ENCODE measurements around the gene DTWD2. TPM values are rescaled to one million over a fixed set of nuclear protein-coding genes. Genes with fewer than 3 reads are reported as not detected.

The DTWD2 gene
- total and polyA plus RNA-seq, 2 of the 4 experiments (the other 2 are of a cell fraction): 1.2 to 1.8 TPM

GRCh38 chr5:118794281-118794680, 194.1 kb downstream of the DTWD2 start:
- Histone ChIP-seq H2AK9ac (replicated peaks; ENCODE audit: low read depth, low read length, poor library complexity) (no peak overlapping the region), H2AFZ (replicated peaks; ENCODE audit: low read length, poor library complexity) (no peak overlapping the region), H2BK20ac (ENCODE audit: low read depth, low read length) (no peak overlapping the region), H3K56ac (ENCODE audit: extremely low read depth, insufficient read depth, low read length) (no peak overlapping the region), H3K23ac (ENCODE audit: low read depth, low read length) (no peak overlapping the region), H3K4ac (ENCODE audit: low read depth, low read length) (no peak overlapping the region), H3K36me3 (ENCODE audit: control insufficient read depth, insufficient read depth, low read length) (no peaks in the 10 kb centered on the region), H4K91ac (ENCODE audit: insufficient read depth, low read depth, low read length) (no peak overlapping the region), H2AK5ac (ENCODE audit: low read depth, low read length) (no peak overlapping the region), H4K20me1 (ENCODE audit: insufficient read depth, low read length) (no peaks in the 10 kb centered on the region), H4K5ac (ENCODE audit: low read depth, low read length) (no peak overlapping the region), H3K14ac (replicated peaks; ENCODE audit: low read depth, low read length) (no peak overlapping the region), H3K79me1 (ENCODE audit: low read depth in 1 of 2, low read length in 2 of 2) (no peaks in the 10 kb centered on the region), H3K18ac (ENCODE audit: low read depth, low read length) (no peak overlapping the region), H3K27ac (ENCODE audit: insufficient read depth, low read length) (no peak overlapping the region), H2BK15ac (ENCODE audit: low read depth, low read length) (no peak overlapping the region), H3K27me3 (ENCODE audit: control insufficient read depth, insufficient read depth, low read length) (no peaks in the 10 kb centered on the region), H2BK120ac (ENCODE audit: low read depth, low read length) (no peak overlapping the region), H3K9me1 (ENCODE audit: insufficient read depth, low read length) (no peaks in the 10 kb centered on the region), H3K9me3 (ENCODE audit: control insufficient read depth, insufficient read depth, low read length) (no peaks in the 10 kb centered on the region), H3K4me1 (ENCODE audit: control insufficient read depth, insufficient read depth, low read length) (no peaks in the 10 kb centered on the region), H4K8ac (ENCODE audit: low read depth in 2 of 2, low read length in 2 of 2) (no peak overlapping the region), H2BK5ac (ENCODE audit: low read depth, low read length, poor library complexity, severe bottlenecking) (no peak overlapping the region), H3K4me2 (ENCODE audit: low read depth, low read length) (no peak overlapping the region), H3K9ac (ENCODE audit: low read depth, low read length) (no peak overlapping the region), H3K4me3 (ENCODE audit: insufficient read depth, low read depth, low read length) (no peak overlapping the region)
- no peak for DNase-seq
- CTCF ChIA-PET: interaction anchor here (0.6 to 0.9 kb wide), 2 partner anchors 1447 to 1511 kb away, joined by 3 read pairs; no protein-coding TSS in a partner anchor
- dilution Hi-C loops (cut with HindIII; ENCODE audit: low sequenced_read_pairs, unreplicated experiment): no loop called here
- intact Hi-C loops (cut with micrococcal nuclease): loop anchor here (5.0 kb wide), 1 partner anchor 163 kb away; no protein-coding TSS in a partner anchor
- WGBS, 2 experiments (ENCODE audit: extremely low coverage in 2 of 2, insufficient read length in 1 of 2): no CpG with 5 or more reads among the region's 3 CpGs
- no peak for TF ChIP-seq CHD1 (IDR thresholded peaks at IDR 0.05; ENCODE audit: low read depth, low read length)
- no peak for TF ChIP-seq POLR2A (IDR thresholded peaks at IDR 0.05; ENCODE audit: low read depth, low read length)
- TF ChIP-seq RFX5 (IDR thresholded peaks at IDR 0.05; ENCODE audit: low read depth, low read length): no peak
- no peak for TF ChIP-seq MXI1 (IDR thresholded peaks at IDR 0.05; ENCODE audit: borderline replicate concordance, low read depth, low read length)
- no peak for TF ChIP-seq ELK1 (IDR thresholded peaks at IDR 0.05; ENCODE audit: borderline replicate concordance, low read depth, low read length)
- no peak for TF ChIP-seq RCOR1 (IDR thresholded peaks at IDR 0.05; ENCODE audit: insufficient replicate concordance, low read length)
- no peak for TF ChIP-seq USF2 (IDR thresholded peaks at IDR 0.05; ENCODE audit: low read depth, low read length)
- TF ChIP-seq FOS (IDR thresholded peaks at IDR 0.05; ENCODE audit: low read depth, low read length): no peak
- TF ChIP-seq MAFK (IDR thresholded peaks at IDR 0.05; ENCODE audit: low read depth, low read length): no peak
- TF ChIP-seq MAZ (IDR thresholded peaks at IDR 0.05; ENCODE audit: borderline replicate concordance, low read depth, low read length): no peak
- no peak for TF ChIP-seq CEBPB (IDR thresholded peaks at IDR 0.05; ENCODE audit: low read depth, low read length)
- no peak for TF ChIP-seq RAD21 (IDR thresholded peaks at IDR 0.05; ENCODE audit: low read length)
- TF ChIP-seq BHLHE40 (IDR thresholded peaks at IDR 0.05; ENCODE audit: low read depth, low read length): no peak
- TF ChIP-seq CTCF (conservative IDR thresholded peaks at IDR 0.05; ENCODE audit: low read depth, low read length): no peak
- POLR2A ChIA-PET (ENCODE audit: unreplicated experiment): no interaction called here
- in situ Hi-C loops (cut with MboI; ENCODE audit: low sequenced_read_pairs): loop anchor here (25.0 kb wide), 1 partner anchor 1332 kb away; no protein-coding TSS in a partner anchor
- BruUV-seq (replicated peaks): no TSS peak
- ATAC-seq (ENCODE audit: low read depth): no peak
